GM19324 (cell line): ENCODE results near the gene CC2D2B.
A peak's percentile ranks its signal among the peaks of the same experiment; 100 is the strongest.
"Not testable (repeated sequence)": the region's sequence is repeated elsewhere in the genome, so short reads cannot be mapped to it uniquely, and the experiment has no call there.

Experiments
- ATAC-seq: cut with Tn5 transposase; IDR thresholded peaks from one replicate; pipeline ENCODE4 v1.9.1; 2021; ENCODE audit warnings: mild to moderate bottlenecking, moderate library complexity; ENCODE audit not compliant: unreplicated experiment, low FRiP score

The CC2D2B gene, protein sequence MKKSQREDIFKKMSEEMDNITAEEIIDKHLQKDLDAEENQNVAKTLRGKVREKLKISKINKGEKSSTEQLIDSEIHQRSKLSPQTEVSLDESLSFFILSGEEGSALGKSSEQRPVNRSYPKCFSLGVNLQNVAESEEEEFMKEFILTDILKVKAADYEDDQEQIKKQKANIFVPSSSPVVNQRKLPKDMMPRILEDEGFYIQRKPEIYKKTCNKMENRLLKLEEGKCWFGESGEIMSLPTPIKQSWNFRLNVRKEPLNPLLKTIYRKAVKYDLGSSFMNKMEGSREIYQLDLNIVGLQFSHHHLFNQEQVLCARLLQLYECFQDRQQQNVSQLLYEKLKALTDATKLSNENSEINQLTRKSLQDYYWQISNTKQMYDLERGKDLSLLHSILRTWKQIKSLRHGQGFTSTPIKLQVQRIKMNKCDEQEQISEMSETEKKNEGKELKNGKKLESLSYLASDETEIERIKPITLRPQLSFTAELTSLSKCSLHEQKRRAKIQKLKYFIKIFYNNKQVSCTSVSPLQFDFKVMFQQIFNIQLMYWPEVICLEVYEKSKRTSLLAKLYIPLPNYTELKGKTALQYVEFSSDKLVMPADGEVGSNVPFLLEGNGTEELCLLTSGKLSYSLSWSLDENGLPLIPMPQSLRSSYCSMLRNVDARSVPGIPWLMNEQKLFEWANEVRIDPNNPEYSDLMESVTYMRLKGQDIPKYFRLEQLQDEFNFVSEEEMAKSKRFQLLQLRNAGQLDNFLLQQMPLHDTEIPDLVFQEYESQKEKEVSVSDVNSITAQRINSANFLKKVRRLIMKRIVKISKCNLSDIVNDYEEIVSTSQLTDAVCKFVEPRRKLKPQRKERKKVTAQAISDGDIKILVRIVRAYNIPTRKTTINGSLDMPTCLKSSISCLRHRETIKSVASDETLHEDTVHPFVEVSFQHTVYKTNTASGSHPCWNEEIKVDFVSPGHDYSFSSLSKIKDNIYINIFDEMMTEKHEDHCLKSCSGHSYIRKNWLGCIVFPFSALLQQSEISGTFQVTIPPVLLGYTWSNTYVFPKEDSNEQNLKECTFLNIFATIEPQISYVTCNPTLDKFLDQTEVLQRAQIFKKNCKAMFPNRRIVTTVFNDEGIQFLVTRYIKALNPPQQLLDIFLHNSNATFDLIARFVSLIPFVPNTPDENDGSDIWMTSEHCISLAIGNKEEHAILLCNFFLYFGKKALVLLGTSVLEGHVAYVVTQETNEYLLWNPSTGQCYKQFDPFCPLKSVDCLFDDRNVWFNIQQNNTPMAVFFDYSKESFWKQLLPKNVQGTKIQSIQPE (N-terminal part only)

DNA sequence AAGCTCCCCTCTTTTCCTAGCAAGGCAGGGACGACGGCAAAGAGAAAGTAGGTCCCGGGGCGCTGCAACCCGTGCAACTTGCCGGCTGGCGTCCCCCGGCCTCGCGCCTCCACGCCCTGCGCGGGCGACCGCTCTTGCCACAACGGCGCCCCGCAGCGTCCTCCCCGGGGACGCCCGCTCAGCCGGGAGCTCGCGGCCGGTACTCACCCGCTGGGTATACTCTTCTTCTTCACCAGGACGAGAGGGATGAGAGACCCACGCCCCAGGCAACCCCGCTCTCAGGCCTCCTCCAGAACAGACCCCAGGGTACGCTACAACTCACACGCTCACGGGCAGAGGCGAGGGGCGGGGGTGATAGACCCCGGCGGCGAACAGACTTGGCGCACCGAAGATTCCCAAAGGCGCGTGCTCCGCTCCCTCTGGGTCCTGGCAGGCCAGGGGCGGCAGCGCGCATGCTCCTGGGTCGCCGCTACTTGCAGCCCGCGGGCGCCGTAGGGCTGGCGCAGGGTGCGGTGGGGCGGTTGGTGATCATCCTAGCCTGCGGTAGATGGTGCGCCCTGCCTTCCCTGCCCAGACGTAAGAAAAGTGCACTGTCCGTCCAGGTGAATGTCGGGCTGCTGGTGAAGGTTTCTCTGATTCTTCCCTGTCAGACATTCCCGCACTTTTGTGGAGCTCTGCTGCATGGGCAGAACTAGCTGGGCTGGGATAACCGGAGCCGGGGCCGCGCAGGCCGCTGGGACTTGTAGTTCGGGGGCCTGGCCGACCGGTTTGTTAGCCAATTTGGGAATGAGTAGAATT, at the start of gene CC2D2B:
CC2D2B (plus strand) TSS at position 520 of the 798 bp plus-strand sequence. CDS start 3,349 bp downstream, outside the sequence.
- ATAC-seq = peak; percentile 88

DNA sequence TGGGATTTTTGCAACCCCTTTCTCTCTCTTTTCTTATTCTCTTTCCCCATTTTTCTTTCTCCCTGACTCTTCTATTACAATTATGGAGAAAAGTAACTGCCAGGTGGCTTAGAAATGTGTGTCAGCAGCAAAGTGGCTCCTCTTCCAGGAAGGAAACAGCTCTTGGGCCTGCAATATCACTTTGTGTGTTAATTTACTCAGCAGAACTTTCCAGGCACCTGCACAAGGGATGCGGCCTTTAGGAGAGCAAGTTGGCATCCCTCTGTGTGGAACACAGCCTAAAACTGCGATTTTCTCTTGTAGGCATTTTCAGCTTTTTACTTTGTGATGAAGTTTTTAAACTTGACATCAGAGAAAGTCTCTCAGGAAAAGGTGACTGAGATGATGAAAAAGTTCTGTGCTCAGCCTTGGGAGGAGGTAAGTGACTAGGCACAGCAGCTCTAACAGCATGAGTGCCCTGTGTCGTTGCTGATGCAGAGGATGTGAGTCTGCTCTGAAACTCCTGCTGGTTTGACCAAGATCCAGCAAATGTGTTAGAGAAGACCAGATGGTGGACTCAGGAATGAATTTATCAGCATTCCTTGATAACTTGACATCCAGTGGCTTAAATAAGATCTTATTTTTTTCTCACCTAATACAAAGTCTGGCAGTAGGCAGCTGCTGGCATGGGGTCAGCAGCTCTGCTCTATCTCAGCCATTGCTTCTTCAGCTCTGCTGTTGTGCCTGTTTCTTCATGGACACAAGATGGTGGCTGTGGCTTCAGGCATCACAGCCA, 47.4 kb upstream of the CC2D2B start:
- no peak for ATAC-seq

DNA sequence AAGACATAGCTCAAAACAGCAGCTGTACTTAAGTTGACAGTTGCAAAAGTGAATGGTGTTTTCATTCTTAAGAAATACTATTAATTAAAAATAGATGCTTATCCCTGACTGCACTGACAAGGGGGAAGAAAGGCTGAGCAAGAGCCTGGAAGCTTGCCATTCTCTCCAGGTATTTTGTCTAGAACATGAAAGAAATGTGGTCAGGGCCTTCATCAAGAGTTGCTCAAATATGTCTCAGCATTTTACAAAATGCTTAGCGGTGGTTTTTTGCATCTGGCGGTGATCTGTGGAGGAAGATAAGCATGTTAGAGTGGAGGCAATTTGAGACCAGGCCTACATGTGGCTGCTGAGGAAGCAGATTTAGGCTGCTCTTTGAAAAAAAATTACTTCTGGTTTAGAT, 46.4 kb upstream of the CC2D2B start:
- ATAC-seq = no peak

DNA sequence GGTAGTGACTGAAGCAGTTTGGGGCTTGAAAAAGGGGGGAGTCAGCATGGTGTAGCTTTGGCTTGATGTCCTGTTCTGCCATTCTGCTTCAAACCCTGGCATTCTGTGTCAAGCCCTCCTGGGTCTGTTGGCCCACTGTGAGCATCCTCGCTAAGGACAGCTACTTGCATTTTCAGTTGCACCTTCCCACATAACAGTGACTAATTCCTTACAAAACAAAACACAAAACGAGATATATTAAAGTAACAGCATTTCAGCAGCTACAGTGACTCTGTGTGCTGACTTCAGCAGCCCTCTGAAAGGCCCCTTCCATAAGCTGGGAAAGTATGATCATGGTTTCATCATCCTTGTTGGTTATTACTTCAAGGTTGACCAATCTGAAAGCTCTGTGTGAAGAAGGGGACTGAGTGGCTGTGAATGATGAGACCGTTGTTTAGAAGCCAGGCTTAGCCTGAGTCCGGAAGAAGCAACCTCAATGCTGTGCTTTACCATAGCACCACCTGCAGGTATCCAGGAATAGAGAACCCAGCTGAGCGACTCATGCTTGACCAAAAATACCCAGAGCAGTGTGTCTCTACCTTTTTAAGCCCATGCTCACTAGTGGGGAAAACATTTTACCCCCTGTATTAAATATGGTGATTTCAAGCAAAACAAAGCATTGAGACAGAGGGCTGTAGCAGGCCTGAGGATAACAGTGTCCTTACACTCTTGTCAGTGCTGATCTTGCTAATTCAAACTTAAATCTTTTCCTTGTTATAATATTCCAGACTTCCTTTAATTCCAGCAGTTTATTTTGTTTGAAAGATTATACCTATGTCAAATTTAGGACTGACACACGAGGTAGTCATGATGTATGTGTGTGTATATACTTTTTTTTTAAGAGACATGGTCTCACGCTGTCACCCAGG, 42.6 kb upstream of the CC2D2B start:
- ATAC-seq = peak; percentile 78

DNA sequence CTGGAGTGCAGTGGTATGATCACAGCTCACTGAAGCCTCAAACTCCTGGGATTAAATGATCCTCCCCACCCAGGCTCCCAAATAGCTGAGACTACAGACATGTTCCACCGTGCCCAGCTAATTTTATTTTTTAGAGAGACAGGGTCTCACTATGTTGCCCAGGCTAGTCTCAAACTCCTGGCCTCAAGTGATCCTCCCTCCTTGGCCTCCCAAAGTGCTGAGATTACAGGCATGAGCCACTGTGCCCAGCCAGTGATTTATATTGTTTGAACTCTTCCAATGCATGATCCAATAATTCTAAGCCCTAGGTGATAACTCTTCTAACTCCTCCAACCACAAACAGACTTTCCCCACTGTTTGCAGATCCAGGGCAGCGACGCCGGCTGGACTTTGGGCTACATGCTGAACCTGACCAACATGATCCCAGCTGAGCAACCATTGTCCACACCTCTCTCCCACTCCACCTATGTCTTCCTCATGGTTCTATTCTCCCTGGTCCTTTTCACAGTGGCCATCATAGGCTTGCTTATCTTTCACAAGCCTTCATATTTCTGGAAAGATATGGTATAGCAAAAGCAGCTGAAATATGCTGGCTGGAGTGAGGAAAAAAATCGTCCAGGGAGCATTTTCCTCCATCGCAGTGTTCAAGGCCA, 41.8 kb upstream of the CC2D2B start:
- no peak for ATAC-seq

DNA sequence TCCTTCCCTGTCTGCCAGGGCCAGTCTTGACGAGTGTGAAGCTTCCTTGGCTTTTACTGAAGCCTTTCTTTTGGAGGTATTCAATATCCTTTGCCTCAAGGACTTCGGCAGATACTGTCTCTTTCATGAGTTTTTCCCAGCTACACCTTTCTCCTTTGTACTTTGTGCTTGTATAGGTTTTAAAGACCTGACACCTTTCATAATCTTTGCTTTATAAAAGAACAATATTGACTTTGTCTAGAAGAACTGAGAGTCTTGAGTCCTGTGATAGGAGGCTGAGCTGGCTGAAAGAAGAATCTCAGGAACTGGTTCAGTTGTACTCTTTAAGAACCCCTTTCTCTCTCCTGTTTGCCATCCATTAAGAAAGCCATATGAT, 41.3 kb upstream of the CC2D2B start:
- ATAC-seq = no peak

DNA sequence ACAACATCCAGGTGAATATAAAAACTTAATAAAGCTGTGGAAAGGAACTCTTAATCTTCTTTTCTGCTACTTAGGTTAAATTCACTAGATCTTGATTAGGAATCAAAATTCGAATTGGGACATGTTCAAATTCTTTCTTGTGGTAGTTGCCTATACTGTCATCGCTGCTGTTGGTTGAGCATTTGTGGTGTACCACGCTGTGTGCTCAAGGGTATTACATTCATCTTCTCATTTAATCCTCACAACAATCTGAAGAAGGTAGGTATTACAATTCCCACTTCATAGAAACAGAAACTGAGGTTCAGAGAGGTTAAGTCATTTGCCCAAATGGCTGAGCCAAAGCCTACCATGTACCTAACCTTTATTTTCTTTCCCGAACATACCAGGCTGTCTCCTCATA, 39.9 kb upstream of the CC2D2B start:
- ATAC-seq = no peak

DNA sequence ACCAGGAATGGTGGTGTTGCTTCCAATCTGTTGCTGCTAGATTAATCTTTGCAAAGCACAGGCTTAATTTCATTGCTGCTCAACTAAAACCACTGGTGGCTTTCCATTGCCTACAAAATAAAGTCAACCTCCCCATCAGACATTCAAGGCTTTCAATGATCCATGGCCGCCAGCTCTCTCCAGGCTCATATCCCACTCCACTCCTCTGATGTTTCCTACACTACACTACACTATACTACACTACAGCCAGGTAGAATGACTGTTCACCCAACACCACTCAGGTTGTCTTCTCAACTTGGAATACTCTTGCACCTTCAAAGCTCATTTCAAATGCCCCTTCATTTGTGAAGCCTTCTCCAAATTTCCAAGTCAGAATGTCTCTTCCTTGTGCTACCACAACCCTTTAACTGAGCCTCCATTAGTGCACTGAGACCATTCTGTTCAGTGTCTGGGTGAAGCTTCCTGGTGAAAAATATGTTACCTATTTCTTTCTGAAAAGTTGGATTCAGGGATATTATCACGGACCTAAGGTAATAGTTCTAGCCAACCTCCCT, 35.5 kb upstream of the CC2D2B start:
- no peak for ATAC-seq

DNA sequence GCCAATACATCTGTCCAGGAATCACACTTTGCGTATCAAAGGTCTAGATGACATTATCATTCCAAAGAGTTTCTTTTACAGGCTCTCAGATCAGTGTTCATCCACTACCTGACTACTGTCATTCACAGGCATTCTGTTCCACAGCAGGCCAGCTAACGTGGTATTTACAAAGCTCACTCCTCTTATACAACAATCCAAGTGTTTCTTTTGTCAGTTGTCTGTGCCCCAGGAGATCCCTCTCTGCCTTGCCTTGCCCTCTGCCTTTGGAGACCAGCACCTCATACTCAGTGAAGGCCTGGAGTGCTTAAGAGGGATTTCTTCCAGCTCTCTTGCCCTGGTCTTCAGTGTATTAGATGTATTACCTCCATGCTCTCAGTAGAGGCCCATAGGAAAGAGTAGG, 34.6 kb upstream of the CC2D2B start:
- no peak for ATAC-seq

DNA sequence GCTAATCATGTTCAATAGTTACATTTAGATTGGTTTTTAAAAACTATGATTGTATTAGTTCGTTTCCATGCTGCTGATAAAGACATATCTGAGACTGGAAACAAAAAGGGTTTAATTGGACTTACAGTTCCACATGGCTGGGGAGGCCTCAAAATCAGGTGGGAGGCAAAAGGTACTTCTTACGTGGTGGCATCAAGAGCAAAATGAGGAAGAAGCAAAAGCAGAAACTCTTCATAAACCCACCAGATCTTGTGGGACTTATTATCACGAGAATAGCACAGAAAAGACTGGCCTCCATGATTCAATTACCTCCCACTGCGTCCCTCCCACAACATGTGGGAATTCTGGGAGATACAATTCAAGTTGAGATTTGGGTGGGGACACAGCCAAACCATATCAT, 34.1 kb upstream of the CC2D2B start:
- ATAC-seq = no peak

DNA sequence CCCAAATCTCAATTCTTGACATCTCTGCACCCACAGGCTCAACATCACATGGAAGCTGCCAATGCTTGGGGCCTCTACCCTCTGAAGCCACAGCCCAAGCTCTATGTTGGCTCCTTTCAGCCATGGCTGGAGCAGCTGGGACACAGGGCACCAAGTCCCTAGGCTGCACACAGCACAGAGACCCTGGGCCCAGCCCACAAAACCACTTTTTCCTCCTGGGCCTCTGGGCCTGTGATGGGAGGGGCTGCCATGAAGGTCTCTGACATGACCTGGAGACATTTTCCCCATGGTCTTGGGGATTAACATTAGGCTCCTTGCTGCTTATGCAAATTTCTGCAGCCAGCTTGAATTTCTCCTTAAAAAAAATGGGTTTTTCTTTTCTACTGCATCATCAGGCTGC, 33.0 kb upstream of the CC2D2B start:
- ATAC-seq = not testable (repeated sequence)

DNA sequence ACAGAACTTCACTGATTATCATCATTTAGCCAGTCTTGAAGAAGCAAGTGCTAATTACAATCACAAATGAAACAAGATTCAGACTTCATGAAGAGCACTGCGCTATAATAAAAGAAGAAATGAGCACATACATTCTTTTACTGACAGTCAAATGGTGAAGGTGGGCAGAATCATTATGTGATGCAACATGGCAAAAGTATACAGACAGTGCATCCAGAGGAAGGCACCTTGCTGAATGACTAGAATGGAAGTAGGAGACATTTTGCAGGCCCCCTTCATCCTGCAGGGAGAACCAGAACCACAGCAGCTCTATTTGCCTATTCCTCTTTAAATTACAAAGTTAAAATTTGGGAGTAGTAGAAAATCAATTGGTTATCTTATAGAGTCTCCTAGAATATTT, 31.0 kb upstream of the CC2D2B start:
- no peak for ATAC-seq

DNA sequence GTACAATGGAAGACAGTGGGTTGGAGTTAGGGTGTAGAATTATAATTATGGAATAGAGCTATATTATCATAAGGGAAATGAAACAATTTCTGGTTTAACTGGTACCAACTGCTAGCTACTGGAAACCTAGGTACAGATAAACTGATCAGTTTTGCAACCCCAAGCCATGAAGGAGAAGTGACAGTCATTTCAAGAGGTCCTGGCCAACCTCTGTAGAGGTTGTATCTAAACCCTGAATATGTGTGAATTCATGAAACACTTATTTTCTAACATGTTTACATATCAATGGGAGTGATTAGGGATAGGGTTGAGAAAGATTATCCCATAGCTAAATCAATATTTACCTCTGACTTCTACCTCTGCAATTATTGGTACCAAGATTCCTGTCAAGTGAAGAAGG, 29.9 kb upstream of the CC2D2B start:
- ATAC-seq = no peak

DNA sequence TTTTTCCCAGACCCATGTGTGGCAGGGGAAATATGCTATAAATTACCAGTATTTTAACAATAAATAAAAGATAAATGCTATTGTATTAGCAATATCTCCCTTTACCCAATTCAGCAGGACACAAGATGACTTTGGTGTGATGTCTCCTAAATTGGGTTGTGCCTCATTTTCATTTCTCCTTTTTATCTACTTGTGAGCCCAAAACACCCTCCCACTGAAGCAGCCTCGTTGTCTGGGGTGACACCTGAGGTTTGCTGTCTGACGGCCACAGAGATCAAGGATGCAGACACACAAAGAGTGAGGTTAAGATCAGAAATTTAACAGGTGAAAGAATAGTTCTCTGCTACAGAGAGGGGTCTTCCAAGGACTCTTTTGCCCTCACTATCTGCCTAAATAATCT, 27.1 kb upstream of the CC2D2B start:
- ATAC-seq = peak; percentile 56

DNA sequence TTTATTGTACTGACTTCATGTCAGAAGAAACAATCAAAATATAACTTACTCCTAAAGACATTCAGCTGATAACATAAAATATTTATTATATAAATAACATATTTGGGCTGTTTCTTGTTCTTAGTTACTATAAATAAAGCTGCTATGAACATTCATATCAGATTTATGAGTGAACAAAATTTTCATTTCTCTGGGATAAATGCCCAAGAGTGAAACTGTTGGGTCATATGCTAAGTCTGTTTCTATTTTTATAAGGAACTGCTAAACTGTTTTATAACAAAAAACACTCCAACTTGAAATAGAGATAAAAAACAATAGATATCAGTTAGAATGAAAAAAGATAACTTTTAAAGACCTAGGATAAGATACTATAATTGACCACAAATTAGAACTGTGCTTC, 26.5 kb upstream of the CC2D2B start:
- ATAC-seq = no peak

DNA sequence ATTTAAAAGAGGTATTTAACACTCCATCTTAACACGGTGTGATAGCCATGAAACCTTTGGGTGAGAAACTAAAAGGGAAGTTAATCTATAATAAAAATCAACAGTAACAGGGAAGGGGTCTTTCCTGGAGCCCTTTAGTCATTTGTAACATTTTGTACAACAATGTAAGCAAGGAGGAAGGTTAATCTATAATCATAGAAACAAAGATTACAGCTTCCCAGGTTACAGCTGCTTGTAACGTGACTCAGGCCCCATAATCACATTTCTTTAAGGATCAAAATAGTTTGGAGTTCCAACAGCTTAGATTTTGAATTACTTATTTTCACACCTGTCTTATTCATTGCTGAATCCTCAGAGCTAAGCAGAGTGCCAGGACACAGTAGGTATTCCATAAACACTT, 17.9 kb upstream of the CC2D2B start:
- ATAC-seq = no peak

DNA sequence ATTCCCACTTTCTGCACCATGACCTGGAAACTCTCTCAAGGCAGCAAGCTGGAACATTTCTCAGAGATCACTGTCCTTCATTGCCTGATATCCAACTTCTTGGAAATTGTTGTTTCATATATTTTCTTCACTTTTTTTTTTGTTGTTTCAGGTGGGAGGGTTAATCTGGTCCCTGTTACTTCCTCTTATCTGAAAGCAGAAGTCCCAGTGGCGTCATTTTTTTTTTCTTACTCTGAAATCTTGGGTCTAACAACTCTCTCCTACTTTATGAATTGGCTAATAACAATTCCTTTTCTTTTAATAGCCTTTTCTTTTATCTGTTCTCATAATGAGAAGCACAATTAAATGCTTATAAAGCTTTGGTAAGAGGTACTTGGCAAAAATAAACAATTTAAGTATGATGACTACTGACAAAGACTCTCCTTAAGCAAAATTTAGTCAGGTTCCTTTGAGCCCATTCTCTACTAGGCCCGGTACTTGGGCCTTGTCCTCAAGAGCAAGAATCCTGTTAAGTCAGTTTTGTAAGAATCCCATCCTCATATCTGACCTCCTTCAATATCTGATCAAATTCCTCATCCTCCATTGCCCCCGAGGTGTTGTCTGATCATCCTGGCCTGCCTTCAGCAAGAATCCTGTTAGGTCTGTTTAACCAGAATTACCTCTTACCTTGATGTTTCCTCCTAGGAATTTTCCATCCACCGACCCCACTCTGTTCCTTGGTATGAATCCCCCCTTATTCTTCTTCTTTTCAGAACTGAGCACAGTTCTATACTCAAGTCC, 11.5 kb upstream of the CC2D2B start:
- no peak for ATAC-seq
